GM12873 (cell line): ENCODE measurements around the gene FHIT.

ENCODE experiments used
- TF ChIP-seq, protein P1 (sequence below): IDR thresholded peaks from 2 replicates; pipeline ENCODE4 v1.5.1; 2012; ENCODE audit warnings: low read depth, mild to moderate bottlenecking, moderate library complexity, low read length, control low read depth; ENCODE audit not compliant: insufficient read depth; ENCODE audit errors: missing control alignments

FHIT gene

DNA sequence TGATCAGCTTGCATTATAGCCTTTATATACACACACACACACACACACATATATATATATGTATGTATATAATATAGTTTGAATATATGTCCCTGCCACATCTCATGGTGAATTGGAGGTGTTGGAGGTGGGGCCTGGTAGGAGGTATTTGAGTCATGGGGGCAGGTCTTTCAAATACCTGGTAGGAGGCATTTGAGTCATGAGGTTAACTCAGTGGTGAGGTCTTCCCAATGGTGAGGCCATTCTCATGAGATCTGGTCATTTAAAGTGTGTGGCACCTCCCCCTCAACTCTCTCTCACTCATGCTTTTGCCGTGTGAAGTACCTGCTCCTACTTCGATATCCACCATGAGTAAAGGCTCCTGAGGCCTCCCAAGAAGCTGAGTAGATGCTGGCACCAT, 27.5 kb upstream of the FHIT start:
- TF ChIP-seq, protein P1, sequence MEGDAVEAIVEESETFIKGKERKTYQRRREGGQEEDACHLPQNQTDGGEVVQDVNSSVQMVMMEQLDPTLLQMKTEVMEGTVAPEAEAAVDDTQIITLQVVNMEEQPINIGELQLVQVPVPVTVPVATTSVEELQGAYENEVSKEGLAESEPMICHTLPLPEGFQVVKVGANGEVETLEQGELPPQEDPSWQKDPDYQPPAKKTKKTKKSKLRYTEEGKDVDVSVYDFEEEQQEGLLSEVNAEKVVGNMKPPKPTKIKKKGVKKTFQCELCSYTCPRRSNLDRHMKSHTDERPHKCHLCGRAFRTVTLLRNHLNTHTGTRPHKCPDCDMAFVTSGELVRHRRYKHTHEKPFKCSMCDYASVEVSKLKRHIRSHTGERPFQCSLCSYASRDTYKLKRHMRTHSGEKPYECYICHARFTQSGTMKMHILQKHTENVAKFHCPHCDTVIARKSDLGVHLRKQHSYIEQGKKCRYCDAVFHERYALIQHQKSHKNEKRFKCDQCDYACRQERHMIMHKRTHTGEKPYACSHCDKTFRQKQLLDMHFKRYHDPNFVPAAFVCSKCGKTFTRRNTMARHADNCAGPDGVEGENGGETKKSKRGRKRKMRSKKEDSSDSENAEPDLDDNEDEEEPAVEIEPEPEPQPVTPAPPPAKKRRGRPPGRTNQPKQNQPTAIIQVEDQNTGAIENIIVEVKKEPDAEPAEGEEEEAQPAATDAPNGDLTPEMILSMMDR, result no peak

DNA sequence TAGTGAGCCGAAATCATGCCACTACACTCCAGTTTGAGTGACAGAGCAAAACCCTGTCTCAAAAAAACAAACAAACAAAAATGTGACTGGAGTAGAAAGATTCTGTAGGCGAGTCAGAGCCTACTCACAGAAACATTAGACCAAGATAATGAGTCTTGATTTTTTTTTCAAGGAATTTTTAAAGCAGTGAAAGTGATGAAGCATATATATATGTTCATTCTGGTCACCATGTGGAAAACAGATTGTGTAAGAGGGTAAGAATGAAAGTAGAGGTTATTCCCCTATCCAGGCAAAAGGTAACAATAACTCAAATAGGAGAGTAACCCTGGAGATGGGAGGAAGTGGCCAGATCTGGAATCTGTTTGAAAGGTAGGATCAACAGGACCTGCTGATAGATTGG, 26.2 kb upstream of the FHIT start:
- TF ChIP-seq, protein P1, result no peak

- TF ChIP-seq, protein P1, result no peak
Observed at GRCh38 chr3:61269435-61269834, 18.2 kb upstream of the FHIT start.

DNA sequence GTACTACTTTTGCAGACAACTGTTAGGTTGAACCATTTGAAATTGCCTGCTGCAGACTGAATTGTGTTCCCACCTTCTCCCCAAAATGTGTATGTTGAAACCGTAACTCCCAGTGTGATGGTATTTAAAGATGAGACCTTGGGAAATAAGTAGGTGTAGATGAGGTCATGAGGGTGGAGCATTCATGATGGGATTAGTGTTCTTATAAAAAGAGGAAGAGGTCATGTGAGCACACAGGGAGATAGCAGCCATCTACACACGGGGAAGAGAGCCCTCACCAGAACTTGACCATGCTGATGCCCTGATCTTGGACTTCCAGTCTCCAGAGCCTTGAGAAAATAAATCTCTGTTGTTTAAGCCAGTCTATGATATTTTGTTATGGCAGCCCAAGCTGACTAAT, 17.4 kb upstream of the FHIT start:
- TF ChIP-seq, protein P1, result no peak

DNA sequence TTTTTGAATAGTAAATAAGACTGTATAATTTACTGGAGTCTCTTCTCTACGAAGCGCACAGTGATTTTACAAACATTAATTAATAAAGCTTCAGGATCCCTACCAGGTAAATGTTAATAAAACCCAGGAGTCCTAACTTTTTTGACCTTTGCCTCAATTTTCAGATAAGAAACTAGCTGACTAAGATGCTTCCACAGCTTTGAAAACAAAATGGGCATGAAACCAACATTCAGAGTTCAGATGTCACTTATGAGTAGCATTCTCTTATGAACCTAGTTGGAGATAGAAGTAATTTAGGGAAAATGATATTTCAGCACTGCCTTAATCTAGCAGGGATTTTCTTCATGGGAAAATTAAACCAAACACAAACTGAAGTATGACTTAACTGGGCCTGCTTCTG, 13.0 kb upstream of the FHIT start:
- TF ChIP-seq, protein P1, result no peak

DNA sequence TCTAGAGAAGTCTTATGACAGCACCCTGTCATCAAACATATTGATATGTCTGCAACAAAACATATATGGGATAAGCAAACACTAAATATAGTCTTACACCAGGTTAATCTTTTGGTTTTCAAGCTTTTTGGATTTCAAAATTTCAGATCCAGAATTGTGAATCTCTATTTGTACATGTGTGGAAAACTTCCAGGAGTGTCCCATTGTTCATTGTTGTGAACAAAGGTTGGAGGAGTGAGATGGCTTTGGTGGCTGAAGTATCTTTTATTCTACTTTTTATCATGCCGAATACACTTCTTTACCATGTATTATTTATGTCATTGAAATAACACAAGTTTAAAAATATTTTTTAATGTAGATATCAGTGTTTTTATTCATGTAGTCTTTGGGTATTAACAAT, 5.9 kb upstream of the FHIT start:
- TF ChIP-seq, protein P1, result no peak

GRCh38 chr3:61253756-61254155, 2.5 kb upstream of the FHIT start:
- TF ChIP-seq, protein P1, result no peak
